ENCODE measurements around the gene PDE6B. TPM values are rescaled to one million over a fixed set of nuclear protein-coding genes. Genes with fewer than 3 reads are reported as not detected.

The PDE6B gene
- total RNA-seq, 4 donors from 2014 or later = 2.2 to 5.8 (median 4.4) TPM

DNA sequence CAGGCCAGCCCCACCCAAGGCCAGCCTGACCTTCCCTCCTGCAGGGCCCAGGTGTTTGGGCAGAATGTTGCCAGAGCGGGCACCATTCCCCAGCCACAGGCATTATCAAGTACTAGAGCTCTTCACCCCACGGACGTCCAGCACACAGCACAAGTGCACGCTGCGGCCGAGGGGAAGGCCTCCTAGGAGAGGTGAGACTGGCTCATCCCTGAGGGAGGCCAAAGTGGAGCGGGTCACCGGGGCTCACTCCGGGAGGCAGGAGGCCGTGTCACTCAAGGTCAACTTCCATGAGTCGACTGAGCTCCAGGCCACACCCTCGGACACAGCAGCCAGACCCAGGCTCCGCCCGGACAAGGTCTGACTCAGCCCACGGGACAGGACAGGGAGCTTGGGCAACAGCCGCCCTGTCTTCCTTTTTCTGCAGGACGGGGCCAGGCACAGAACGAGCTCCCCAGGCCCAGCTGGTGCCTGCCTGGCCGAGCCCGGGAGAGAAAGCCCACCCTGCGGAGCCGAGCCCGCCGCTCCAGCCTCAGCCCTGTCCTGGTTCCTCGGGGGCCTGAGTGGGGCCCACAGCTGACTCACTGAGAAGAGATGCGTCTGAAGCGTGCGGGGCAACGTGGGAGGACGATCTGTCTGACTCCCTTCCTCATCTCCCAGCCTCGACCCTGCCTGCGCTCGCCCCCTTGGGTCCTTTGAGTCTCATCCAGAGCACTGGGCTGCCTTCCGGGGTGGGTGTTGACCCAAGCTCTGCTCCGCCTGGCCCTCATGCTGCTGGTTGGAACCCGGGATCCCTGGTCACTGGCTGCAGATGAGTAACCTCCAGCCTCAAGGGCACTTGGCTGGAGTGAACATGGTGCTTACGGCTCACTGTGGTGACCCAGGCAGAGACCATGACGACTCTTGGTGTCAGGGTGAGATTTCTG, 61.9 kb downstream of the PDE6B start:
- peak; percentile 97 for DNase-seq (ENCODE audit: extremely low spot score)
- TF ChIP-seq CTCF (IDR thresholded peaks at IDR 0.05) (no peak), POLR2AphosphoS5 (IDR thresholded peaks at IDR 0.05) (peak; percentile 57 to 64), POLR2A (IDR thresholded peaks at IDR 0.05; ENCODE audit: low read depth) (peak; percentile 43), EP300 (IDR thresholded peaks at IDR 0.05) (no peak)
- WGBS = 61% methylated on average over 30 of the region's 38 CpGs
- peaks cover 0 to 11% (median 5%) of the 10 kb centered on the region in 4 donors for H3K36me3 ChIP-seq
- peak overlapping the region; percentile 70 to 83 (median 80) for H3K27ac ChIP-seq (replicated peaks in 1 of 4)
- H3K4me1 ChIP-seq = peaks cover 43 to 50% (median 44%) of the 10 kb centered on the region in 4 donors
- peaks cover 0 to 23% (median 0%) of the 10 kb centered on the region in 4 donors for H3K27me3 ChIP-seq
- intact Hi-C loops (cut with DNase I) = no loop called here
- no peaks in the 10 kb centered on the region for H3K9me3 ChIP-seq
- peak overlapping the region; percentile 15 to 68 (median 58) for H3K4me3 ChIP-seq

DNA sequence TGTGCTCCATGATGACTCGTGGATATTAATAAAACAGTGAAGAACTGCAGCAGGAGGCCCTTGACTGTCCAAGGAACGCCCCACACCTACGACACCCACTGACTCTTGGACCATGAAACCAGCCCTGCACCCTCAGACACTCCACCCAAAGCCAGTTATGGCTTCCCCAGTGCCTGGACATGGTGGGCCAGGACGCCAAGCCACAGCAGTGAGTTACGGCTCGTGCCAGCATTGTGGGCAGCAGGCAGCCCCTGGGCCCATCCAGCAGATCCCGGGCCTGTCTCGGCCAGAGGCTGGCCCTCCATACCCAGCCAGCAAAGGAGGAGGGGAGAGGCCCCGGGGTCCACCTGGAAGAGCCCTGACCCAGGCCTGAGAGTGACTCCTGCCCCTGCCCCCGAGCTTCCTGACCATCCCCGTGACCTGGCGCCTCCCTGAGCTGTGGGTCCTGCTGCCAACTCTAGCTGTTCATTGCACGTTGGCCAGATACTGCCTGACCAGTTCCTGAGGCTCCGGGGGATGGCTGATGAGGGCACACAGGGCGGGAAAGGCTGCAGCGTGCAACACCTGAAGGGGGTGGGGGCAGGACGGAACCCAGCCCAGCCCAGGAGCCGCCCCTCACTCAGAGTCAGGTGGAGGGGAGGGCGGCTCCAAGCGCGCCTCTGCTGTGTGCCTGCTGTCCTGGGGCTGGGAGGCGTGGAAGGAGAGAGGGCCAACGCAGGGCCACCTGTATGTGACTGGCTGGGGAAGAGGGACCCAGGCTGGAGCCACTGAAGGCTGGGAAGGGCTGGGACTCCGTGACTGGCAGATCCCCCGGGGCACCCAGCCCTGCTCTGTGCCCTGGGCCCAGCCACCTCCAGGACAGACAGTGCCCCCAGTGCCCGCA, 62.8 kb downstream of the PDE6B start:
- Histone ChIP-seq H3K4me3 (peak overlapping the region; percentile 57 to 68 (median 58)), H3K9me3 (no peaks in the 10 kb centered on the region), H3K27ac (replicated peaks in 1 of 4) (peak overlapping the region; percentile 70 to 83 (median 80)), H3K36me3 (peaks cover 0 to 11% (median 5%) of the 10 kb centered on the region in 4 donors), H3K27me3 (peaks cover 0 to 21% (median 0%) of the 10 kb centered on the region in 4 donors), H3K4me1 (peaks cover 43 to 50% (median 43%) of the 10 kb centered on the region in 4 donors)
- TF ChIP-seq CTCF (IDR thresholded peaks at IDR 0.05) (no peak), POLR2A (IDR thresholded peaks at IDR 0.05; ENCODE audit: low read depth) (no peak), POLR2AphosphoS5 (IDR thresholded peaks at IDR 0.05) (no peak), EP300 (IDR thresholded peaks at IDR 0.05) (no peak)
- 78% methylated on average over 19 of the region's 26 CpGs for WGBS
- DNase-seq (ENCODE audit: extremely low spot score) = no peak
- intact Hi-C loops (cut with DNase I) = no loop called here

- intact Hi-C loops (cut with DNase I) = no loop called here
- WGBS = 43% methylated on average over 8 of the region's 59 CpGs
- H3K27me3 ChIP-seq = peaks cover 0 to 23% (median 0%) of the 10 kb centered on the region in 4 donors
- H3K9me3 ChIP-seq = no peaks in the 10 kb centered on the region
- DNase-seq (ENCODE audit: extremely low spot score) = no peak
- peak within 1 kb of the TSS; percentile 57 to 68 (median 58) for H3K4me3 ChIP-seq
- no peak for TF ChIP-seq EP300 (IDR thresholded peaks at IDR 0.05)
- no peak for TF ChIP-seq CTCF (IDR thresholded peaks at IDR 0.05)
- no peak for TF ChIP-seq POLR2A (IDR thresholded peaks at IDR 0.05; ENCODE audit: low read depth)
- H3K36me3 ChIP-seq = peaks cover 0 to 11% (median 5%) of the 10 kb centered on the region in 4 donors
- peaks cover 34 to 44% (median 36%) of the 10 kb centered on the region in 4 donors for H3K4me1 ChIP-seq
- peak within 1 kb of the TSS; percentile 70 to 83 (median 80) for H3K27ac ChIP-seq (replicated peaks in 1 of 4)
Measured at GRCh38 chr4:688854-689681, 63.7 kb downstream of the PDE6B start, which contains the start of gene SLC49A3. Gene SLC49A3 (minus strand): TSS chr4:689151. CDS start chr4:689127, 24 bp downstream.

DNA sequence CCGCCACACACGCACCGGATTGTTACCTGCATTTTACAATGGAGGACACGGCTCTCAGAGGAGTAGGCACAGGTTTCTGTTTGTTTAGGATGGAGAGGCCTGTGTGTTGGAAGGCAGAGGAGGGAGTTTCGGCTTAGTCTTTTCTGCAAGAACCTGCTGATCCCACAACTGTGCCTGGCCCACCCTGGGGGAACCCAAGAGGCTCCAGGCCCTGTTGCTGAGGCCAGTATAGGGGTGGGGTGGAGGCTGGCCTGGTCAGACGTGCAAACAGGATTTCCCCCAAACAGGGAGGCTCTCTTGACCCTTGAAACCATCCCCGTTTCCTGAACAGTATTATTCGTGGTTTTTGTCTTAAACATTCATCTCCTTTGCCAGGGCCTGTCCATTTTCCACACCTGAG, 64.3 kb downstream of the PDE6B start:
- TF ChIP-seq EP300 (IDR thresholded peaks at IDR 0.05) = no peak
- no peak for TF ChIP-seq POLR2AphosphoS5 (IDR thresholded peaks at IDR 0.05)
- peak overlapping the region; percentile 57 to 68 (median 58) for H3K4me3 ChIP-seq
- peak overlapping the region; percentile 70 to 83 (median 80) for H3K27ac ChIP-seq (replicated peaks in 1 of 4)

More for the DNA sequence above, 64.3 kb downstream of the PDE6B start:
- peaks cover 0 to 11% (median 5%) of the 10 kb centered on the region in 4 donors for H3K36me3 ChIP-seq
- no peaks in the 10 kb centered on the region for H3K9me3 ChIP-seq
- WGBS = 83% methylated on average over 8 of the region's 8 CpGs
- peaks cover 0 to 26% (median 0%) of the 10 kb centered on the region in 4 donors for H3K27me3 ChIP-seq
- intact Hi-C loops (cut with DNase I) = no loop called here
- peaks cover 32 to 39% (median 35%) of the 10 kb centered on the region in 4 donors for H3K4me1 ChIP-seq
- DNase-seq (ENCODE audit: extremely low spot score) = no peak

All from esophagus muscularis mucosa (tissue), 4 donors.